Measurements from ENCODE around the gene RBL2. TPM values are rescaled to one million over a fixed set of nuclear protein-coding genes. Genes with fewer than 3 reads are reported as not detected.
"Not testable (repeated sequence)": the region's sequence is repeated elsewhere in the genome, so short reads cannot be mapped to it uniquely, and the experiment has no call there.

RBL2 gene
- total RNA-seq, 1 donor from 2014 or later, result 59.2 TPM

- peak overlapping the region; percentile 58 for H3K27ac Mint-ChIP-seq
Measured at GRCh38 chr16:53530046-53530445, 95.8 kb downstream of the RBL2 start.

GRCh38 chr16:53530741-53531140 lies 96.5 kb downstream of the RBL2 start:
- no peak for DNase-seq (ENCODE audit: low spot score in 2 of 2, unreplicated experiment in 2 of 2)
- TF ChIP-seq CTCF (IDR thresholded peaks at IDR 0.05; ENCODE audit: unreplicated experiment), result no peak
- Mint-ChIP-seq H3K27me3 (ENCODE audit: low read depth) (no peaks in the 10 kb centered on the region), H3K36me3 (no peaks in the 10 kb centered on the region), H3K27ac (no peak overlapping the region), H3K4me1 (peaks cover 5% of the 10 kb centered on the region), H3K9me3 (no peaks in the 10 kb centered on the region), H3K4me3 (no peak overlapping the region)

More at GRCh38 chr16:53530046-53530445, 95.8 kb downstream of the RBL2 start:
- no peak overlapping the region for H3K4me3 Mint-ChIP-seq
- DNase-seq (ENCODE audit: low spot score in 2 of 2, unreplicated experiment in 2 of 2), result no peak
- H3K36me3 Mint-ChIP-seq, result no peaks in the 10 kb centered on the region
- peaks cover 5% of the 10 kb centered on the region for H3K4me1 Mint-ChIP-seq
- no peaks in the 10 kb centered on the region for H3K9me3 Mint-ChIP-seq
- H3K27me3 Mint-ChIP-seq (ENCODE audit: low read depth), result no peaks in the 10 kb centered on the region
- TF ChIP-seq CTCF (IDR thresholded peaks at IDR 0.05; ENCODE audit: unreplicated experiment), result no peak

- TF ChIP-seq CTCF (IDR thresholded peaks at IDR 0.05; ENCODE audit: unreplicated experiment), result no peak
- no peak overlapping the region for H3K27ac Mint-ChIP-seq
- no peak overlapping the region for H3K4me3 Mint-ChIP-seq
- no peaks in the 10 kb centered on the region for H3K27me3 Mint-ChIP-seq (ENCODE audit: low read depth)
- H3K9me3 Mint-ChIP-seq, result peaks cover 4% of the 10 kb centered on the region
- peaks cover 2% of the 10 kb centered on the region for H3K36me3 Mint-ChIP-seq
- H3K4me1 Mint-ChIP-seq, result peaks cover 5% of the 10 kb centered on the region
- DNase-seq (ENCODE audit: low spot score in 2 of 2, unreplicated experiment in 2 of 2), result no peak
Measured at GRCh38 chr16:53534206-53534605, 99.9 kb downstream of the RBL2 start.

- Mint-ChIP-seq H3K36me3 (peaks cover 2% of the 10 kb centered on the region), H3K9me3 (peaks cover 4% of the 10 kb centered on the region), H3K4me1 (no peaks in the 10 kb centered on the region), H3K27ac (no peak overlapping the region), H3K4me3 (no peak overlapping the region), H3K27me3 (ENCODE audit: low read depth) (no peaks in the 10 kb centered on the region)
- TF ChIP-seq CTCF (IDR thresholded peaks at IDR 0.05; ENCODE audit: unreplicated experiment), result no peak
- DNase-seq (ENCODE audit: low spot score in 2 of 2, unreplicated experiment in 2 of 2), result no peak
Measured at GRCh38 chr16:53537626-53538025, 103.4 kb downstream of the RBL2 start.

- H3K27me3 Mint-ChIP-seq (ENCODE audit: low read depth); H3K36me3 Mint-ChIP-seq; H3K4me1 Mint-ChIP-seq; H3K27ac Mint-ChIP-seq; H3K9me3 Mint-ChIP-seq; DNase-seq (ENCODE audit: low spot score in 2 of 2, unreplicated experiment in 2 of 2); H3K4me3 Mint-ChIP-seq: not testable (repeated sequence)
Measured at GRCh38 chr16:53539346-53539745, 105.1 kb downstream of the RBL2 start.

GRCh38 chr16:53539759-53540718 lies 105.8 kb downstream of the RBL2 start:
- DNase-seq (ENCODE audit: low spot score in 2 of 2, unreplicated experiment in 2 of 2); H3K36me3 Mint-ChIP-seq; H3K4me3 Mint-ChIP-seq; H3K4me1 Mint-ChIP-seq; H3K9me3 Mint-ChIP-seq; H3K27me3 Mint-ChIP-seq (ENCODE audit: low read depth); H3K27ac Mint-ChIP-seq: not testable (repeated sequence)

Other genes starting within 250 kb of the RBL2 start
- gene AKTIP, start 68.7 kb downstream of the RBL2 start, total RNA-seq, result 41.1 to 43.7 TPM (median 42.0 TPM) in 3 replicates

All from mesothelial cell of epicardium (in vitro differentiated cells).